Stimulated activated naive CD8-positive, alpha-beta T cell treated with anti-CD3 and anti-CD28 coated beads, Interleukin-15, Interleukin-2, amounts not matched to agents 100 ng/mL and 50 ng/mL, for 24 hours (primary cell): ENCODE results near the gene TMEM244.
"Not testable (repeated sequence)": the region's sequence is repeated elsewhere in the genome, so short reads cannot be mapped to it uniquely, and the experiment has no call there.

ENCODE experiments used
- H3K27ac Mint-ChIP-seq: one replicate; pipeline ENCODE4 v1.8.0; 2021; ENCODE audit warnings: mild to moderate bottlenecking, mixed read lengths
- H3K27me3 Mint-ChIP-seq: one replicate; pipeline ENCODE4 v1.8.0; 2021; ENCODE audit warnings: mixed read lengths
- H3K36me3 Mint-ChIP-seq: one replicate; pipeline ENCODE4 v1.8.0; 2021; ENCODE audit warnings: low read depth, mixed read lengths
- H3K4me1 Mint-ChIP-seq: one replicate; pipeline ENCODE4 v1.8.0; 2021; ENCODE audit warnings: low read depth, mixed read lengths
- H3K4me3 Mint-ChIP-seq: one replicate; pipeline ENCODE4 v1.8.0; 2021; ENCODE audit warnings: mild to moderate bottlenecking, mixed read lengths
- H3K9me3 Mint-ChIP-seq: one replicate; pipeline ENCODE4 v1.8.0; 2021; ENCODE audit warnings: mixed read lengths

Gene TMEM244

GRCh38 chr6:129882510-129883023, 21.5 kb upstream of the TMEM244 start:
- Mint-ChIP-seq H3K27me3 (peaks cover 11% of the 10 kb centered on the region), H3K4me1 (peaks cover 13% of the 10 kb centered on the region), H3K4me3 (peak overlapping the region; percentile 2)

GRCh38 chr6:129877894-129878293, 16.8 kb upstream of the TMEM244 start:
- H3K27ac Mint-ChIP-seq, H3K9me3 Mint-ChIP-seq, H3K36me3 Mint-ChIP-seq, H3K27me3 Mint-ChIP-seq, H3K4me3 Mint-ChIP-seq: not testable (repeated sequence)
- peaks cover 24% of the 10 kb centered on the region for H3K4me1 Mint-ChIP-seq

More at GRCh38 chr6:129882510-129883023, 21.5 kb upstream of the TMEM244 start:
- Mint-ChIP-seq H3K27ac (peak overlapping the region; percentile 51), H3K9me3 (peaks cover 6% of the 10 kb centered on the region), H3K36me3 (no peaks in the 10 kb centered on the region)

- H3K27ac Mint-ChIP-seq: no peak overlapping the region
- H3K4me3 Mint-ChIP-seq: peak overlapping the region; percentile 30
- H3K27me3 Mint-ChIP-seq: peaks cover 10% of the 10 kb centered on the region
- H3K4me1 Mint-ChIP-seq: peaks cover 14% of the 10 kb centered on the region
- peaks cover 6% of the 10 kb centered on the region for H3K9me3 Mint-ChIP-seq
- no peaks in the 10 kb centered on the region for H3K36me3 Mint-ChIP-seq
Observed at GRCh38 chr6:129875610-129876520, 14.8 kb upstream of the TMEM244 start.

- Mint-ChIP-seq H3K4me3 (no peak overlapping the region), H3K9me3 (peaks cover 6% of the 10 kb centered on the region), H3K36me3 (no peaks in the 10 kb centered on the region), H3K4me1 (peaks cover 14% of the 10 kb centered on the region), H3K27me3 (peaks cover 10% of the 10 kb centered on the region), H3K27ac (no peak overlapping the region)
Observed at GRCh38 chr6:129874837-129875236, 13.7 kb upstream of the TMEM244 start.

- H3K27ac Mint-ChIP-seq: no peak overlapping the region
- H3K4me1 Mint-ChIP-seq: peaks cover 14% of the 10 kb centered on the region
- peaks cover 10% of the 10 kb centered on the region for H3K27me3 Mint-ChIP-seq
- H3K9me3 Mint-ChIP-seq: no peaks in the 10 kb centered on the region
- no peaks in the 10 kb centered on the region for H3K36me3 Mint-ChIP-seq
- no peak overlapping the region for H3K4me3 Mint-ChIP-seq
Observed at GRCh38 chr6:129872586-129872985, 11.5 kb upstream of the TMEM244 start.

GRCh38 chr6:129871221-129871620, 10.1 kb upstream of the TMEM244 start:
- Mint-ChIP-seq H3K4me1 (peaks cover 12% of the 10 kb centered on the region), H3K27ac (no peak overlapping the region), H3K36me3 (no peaks in the 10 kb centered on the region), H3K4me3 (no peak overlapping the region), H3K9me3 (no peaks in the 10 kb centered on the region), H3K27me3 (peaks cover 10% of the 10 kb centered on the region)

- peaks cover 5% of the 10 kb centered on the region for H3K27me3 Mint-ChIP-seq
Observed at GRCh38 chr6:129867403-129867802, 6.3 kb upstream of the TMEM244 start.

GRCh38 chr6:129866688-129867087, 5.6 kb upstream of the TMEM244 start:
- H3K36me3 Mint-ChIP-seq: no peaks in the 10 kb centered on the region
- peaks cover 3% of the 10 kb centered on the region for H3K4me1 Mint-ChIP-seq
- no peaks in the 10 kb centered on the region for H3K9me3 Mint-ChIP-seq
- no peak overlapping the region for H3K4me3 Mint-ChIP-seq
- H3K27ac Mint-ChIP-seq: no peak overlapping the region
- H3K27me3 Mint-ChIP-seq: no peaks in the 10 kb centered on the region

More at GRCh38 chr6:129867403-129867802, 6.3 kb upstream of the TMEM244 start:
- H3K27ac Mint-ChIP-seq: no peak overlapping the region
- no peaks in the 10 kb centered on the region for H3K9me3 Mint-ChIP-seq
- H3K4me3 Mint-ChIP-seq: no peak overlapping the region
- no peaks in the 10 kb centered on the region for H3K4me1 Mint-ChIP-seq
- no peaks in the 10 kb centered on the region for H3K36me3 Mint-ChIP-seq

- no peaks in the 10 kb centered on the region for H3K27me3 Mint-ChIP-seq
- no peak overlapping the region for H3K27ac Mint-ChIP-seq
- no peaks in the 10 kb centered on the region for H3K9me3 Mint-ChIP-seq
- no peaks in the 10 kb centered on the region for H3K36me3 Mint-ChIP-seq
- H3K4me3 Mint-ChIP-seq: no peak overlapping the region
- H3K4me1 Mint-ChIP-seq: peaks cover 7% of the 10 kb centered on the region
Observed at GRCh38 chr6:129866256-129866655, 5.1 kb upstream of the TMEM244 start.

- no peak overlapping the region for H3K27ac Mint-ChIP-seq
- H3K4me3 Mint-ChIP-seq: no peak overlapping the region
- H3K4me1 Mint-ChIP-seq: peaks cover 17% of the 10 kb centered on the region
- no peaks in the 10 kb centered on the region for H3K27me3 Mint-ChIP-seq
- no peaks in the 10 kb centered on the region for H3K9me3 Mint-ChIP-seq
- no peaks in the 10 kb centered on the region for H3K36me3 Mint-ChIP-seq
Observed at GRCh38 chr6:129865013-129865412, 3.9 kb upstream of the TMEM244 start.

- Mint-ChIP-seq H3K9me3 (no peaks in the 10 kb centered on the region), H3K27me3 (no peaks in the 10 kb centered on the region), H3K4me3 (no peak overlapping the region), H3K4me1 (peaks cover 17% of the 10 kb centered on the region), H3K27ac (no peak overlapping the region), H3K36me3 (no peaks in the 10 kb centered on the region)
Observed at GRCh38 chr6:129863664-129864063, 2.5 kb upstream of the TMEM244 start.

- Mint-ChIP-seq H3K4me1 (peaks cover 17% of the 10 kb centered on the region), H3K27ac (no peak overlapping the region), H3K4me3 (no peak overlapping the region), H3K27me3 (no peaks in the 10 kb centered on the region), H3K36me3 (no peaks in the 10 kb centered on the region), H3K9me3 (no peaks in the 10 kb centered on the region)
Observed at GRCh38 chr6:129859524-129859923, 1.6 kb downstream of the TMEM244 start.

- Mint-ChIP-seq H3K27ac (no peak overlapping the region), H3K27me3 (no peaks in the 10 kb centered on the region), H3K4me3 (no peak overlapping the region), H3K36me3 (no peaks in the 10 kb centered on the region), H3K4me1 (peaks cover 17% of the 10 kb centered on the region), H3K9me3 (no peaks in the 10 kb centered on the region)
Observed at GRCh38 chr6:129857838-129858237, 3.3 kb downstream of the TMEM244 start.

GRCh38 chr6:129853996-129854711, 7.0 kb downstream of the TMEM244 start:
- no peak overlapping the region for H3K27ac Mint-ChIP-seq
- H3K9me3 Mint-ChIP-seq: no peaks in the 10 kb centered on the region
- peaks cover 6% of the 10 kb centered on the region for H3K4me1 Mint-ChIP-seq
- no peaks in the 10 kb centered on the region for H3K36me3 Mint-ChIP-seq
- no peak overlapping the region for H3K4me3 Mint-ChIP-seq
- H3K27me3 Mint-ChIP-seq: no peaks in the 10 kb centered on the region

GRCh38 chr6:129852257-129852858, 8.8 kb downstream of the TMEM244 start:
- Mint-ChIP-seq H3K36me3 (no peaks in the 10 kb centered on the region), H3K27ac (no peak overlapping the region), H3K9me3 (no peaks in the 10 kb centered on the region), H3K4me3 (no peak overlapping the region), H3K27me3 (no peaks in the 10 kb centered on the region), H3K4me1 (peaks cover 6% of the 10 kb centered on the region)
